ENCODE measurements around the gene PRRC2A. TPM values are rescaled to one million over a fixed set of nuclear protein-coding genes. Genes with fewer than 3 reads are reported as not detected.

The PRRC2A gene
- total RNA-seq, 2 experiments from 2014 or later = 257 to 278 TPM

DNA sequence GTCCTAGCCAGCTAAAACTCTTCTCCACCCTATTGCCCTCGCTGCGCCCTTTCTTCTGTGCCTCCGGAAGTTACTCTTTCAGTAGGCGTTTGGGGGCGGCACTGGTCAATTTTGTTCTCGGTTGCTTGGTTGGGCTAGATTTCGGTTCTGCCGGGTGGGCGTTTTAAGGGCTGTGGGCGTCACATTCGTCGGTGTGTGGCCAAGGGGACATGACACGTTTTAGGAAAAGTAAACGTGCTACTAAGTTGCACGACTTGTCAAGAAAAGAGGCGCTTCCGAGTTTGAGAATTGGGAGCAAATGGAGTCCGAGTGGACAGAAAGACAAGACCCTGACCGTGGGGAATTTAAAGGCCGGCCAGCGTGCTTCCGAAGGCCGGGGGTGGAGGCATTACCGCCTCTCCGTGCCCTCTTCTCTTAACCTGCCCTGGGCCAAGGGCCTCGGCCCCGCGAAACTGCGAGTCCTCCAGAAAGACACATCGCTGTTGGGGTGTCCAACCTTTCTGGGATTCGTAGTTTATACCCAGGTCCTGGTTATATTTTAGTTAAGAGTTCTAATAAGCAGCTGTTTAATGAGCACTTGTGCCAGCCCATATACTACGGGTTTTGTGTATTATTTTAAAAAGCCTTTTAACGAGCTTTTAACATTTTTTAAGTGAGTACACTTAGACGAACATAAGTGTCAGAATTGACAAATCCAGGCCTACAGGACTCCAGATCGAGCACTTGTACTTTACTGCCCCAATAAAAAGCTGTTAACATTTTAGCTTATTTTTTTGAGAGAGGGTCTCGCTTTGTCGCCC, 32.6 kb downstream of the PRRC2A start:
- Mint-ChIP-seq H3K36me3 (peaks cover 29% of the 10 kb centered on the region), H3K4me1 (peaks cover 46% of the 10 kb centered on the region), H3K9me3 (no peaks in the 10 kb centered on the region), H3K4me3 (peak overlapping the region; percentile 94), H3K27ac (peak overlapping the region; percentile 99), H3K27me3 (no peaks in the 10 kb centered on the region)
- ATAC-seq (ENCODE audit: low read depth) = peak; percentile 66
- POLR2A ChIA-PET = interaction anchor here (0.7 to 8.0 kb wide), 27 partner anchors 10 to 306 kb away, joined by 3 to 138 read pairs (median 5); partner anchors contain the start of genes ABHD16A, C6orf47, CSNK2B and DDX39B
- DNase-seq = no peak

DNA sequence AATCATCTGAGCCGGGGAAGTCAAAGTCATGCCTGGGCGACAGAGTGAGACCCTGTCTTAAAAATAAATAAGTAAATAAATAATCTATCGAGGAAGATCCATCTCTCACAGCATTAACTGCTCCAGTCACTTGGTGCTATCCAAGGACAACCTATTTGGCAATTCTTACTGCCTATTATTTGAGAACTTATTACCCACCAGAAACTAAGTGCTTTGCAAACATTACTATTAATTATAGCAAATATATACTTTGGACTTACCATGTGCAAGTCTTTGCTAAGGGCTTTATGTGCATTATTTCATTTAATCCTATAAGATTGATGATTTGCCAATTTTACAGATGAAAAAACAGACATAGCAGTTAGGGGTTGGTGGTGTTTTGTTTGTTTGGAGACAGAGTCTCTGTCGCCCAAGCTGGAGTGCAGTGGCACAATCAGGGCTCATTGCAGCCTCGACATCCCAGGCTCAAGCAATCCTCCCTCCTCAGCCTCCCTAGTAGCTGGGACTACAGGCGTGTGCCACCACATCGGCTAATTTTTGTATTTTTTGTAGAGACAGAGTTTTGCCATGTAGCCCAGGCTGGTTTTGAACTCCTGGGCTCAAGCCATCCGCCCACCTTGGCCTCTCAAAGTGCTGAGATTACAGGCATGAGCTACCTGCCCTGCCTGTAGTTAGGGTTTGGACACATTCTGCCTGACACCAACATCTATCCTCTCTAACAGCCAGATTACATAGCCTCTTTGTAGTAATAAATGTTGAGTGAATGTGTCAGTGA, 34.2 kb downstream of the PRRC2A start:
- Mint-ChIP-seq H3K36me3 (peaks cover 27% of the 10 kb centered on the region), H3K27ac (no peak overlapping the region), H3K4me1 (peaks cover 53% of the 10 kb centered on the region), H3K27me3 (no peaks in the 10 kb centered on the region), H3K4me3 (no peak overlapping the region), H3K9me3 (no peaks in the 10 kb centered on the region)
- POLR2A ChIA-PET = interaction anchor here (0.7 to 8.0 kb wide), 2 partner anchors 9 to 90 kb away, joined by 4 to 138 read pairs; partner anchors contain the start of genes C6orf47, CSNK2B and GPANK1
- DNase-seq = no peak
- ATAC-seq (ENCODE audit: low read depth) = no peak

DNA sequence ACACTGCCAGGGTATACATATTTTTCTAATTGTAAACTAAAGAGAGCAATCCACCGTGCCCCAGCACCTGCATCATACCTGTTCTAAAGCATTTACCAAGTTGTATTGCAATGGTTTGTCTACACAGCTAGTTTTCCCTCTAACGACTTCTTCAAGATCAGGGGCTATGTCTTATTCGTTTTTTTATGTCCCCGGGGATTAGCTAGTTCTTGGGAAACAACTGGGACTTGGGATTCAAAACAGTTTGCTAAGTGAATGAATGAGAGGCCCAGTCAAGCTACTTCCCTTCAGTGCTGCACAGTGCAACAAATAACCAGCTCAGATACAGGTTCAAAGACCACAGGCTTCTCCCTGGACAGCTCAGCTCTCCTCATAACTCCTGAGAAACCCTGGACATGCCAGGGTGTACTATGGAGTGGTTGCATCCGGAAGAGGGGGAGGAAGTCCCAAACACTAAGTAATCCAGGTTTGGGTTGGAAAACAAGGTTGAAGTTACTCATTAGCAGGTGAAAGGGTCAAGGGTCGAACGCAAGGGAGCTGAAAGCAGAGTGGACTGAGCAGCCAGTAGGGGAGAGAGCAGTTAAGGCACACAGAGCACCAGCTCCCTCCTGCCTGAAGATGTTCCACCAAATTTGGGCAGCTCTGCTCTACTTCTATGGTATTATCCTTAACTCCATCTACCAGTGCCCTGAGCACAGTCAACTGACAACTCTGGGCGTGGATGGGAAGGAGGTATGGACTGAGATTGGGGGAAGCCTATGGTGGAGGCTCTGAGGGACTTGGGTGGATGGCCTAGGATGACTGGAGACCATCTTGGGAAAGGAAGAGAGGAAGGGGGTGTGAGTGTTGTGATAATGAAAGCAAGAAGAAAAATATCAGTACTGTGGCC, 35.1 kb downstream of the PRRC2A start, which contains the start of gene APOM:
APOM (plus strand) TSS at position 546 of the 889 bp plus-strand sequence; CDS start at position 619, 73 bp downstream.
- Mint-ChIP-seq H3K36me3 (peaks cover 25% of the 10 kb centered on the region), H3K27me3 (no peaks in the 10 kb centered on the region), H3K27ac (peak within 1 kb of the TSS; percentile 57), H3K9me3 (no peaks in the 10 kb centered on the region), H3K4me3 (no peak within 1 kb of the TSS), H3K4me1 (peaks cover 49% of the 10 kb centered on the region)
- POLR2A ChIA-PET = interaction anchor here (0.6 to 8.0 kb wide), 2 partner anchors 8 to 81 kb away, joined by 3 to 138 read pairs; partner anchors contain the start of genes C6orf47, CLIC1, CSNK2B and GPANK1
- no peak for ATAC-seq (ENCODE audit: low read depth)
- DNase-seq = no peak

DNA sequence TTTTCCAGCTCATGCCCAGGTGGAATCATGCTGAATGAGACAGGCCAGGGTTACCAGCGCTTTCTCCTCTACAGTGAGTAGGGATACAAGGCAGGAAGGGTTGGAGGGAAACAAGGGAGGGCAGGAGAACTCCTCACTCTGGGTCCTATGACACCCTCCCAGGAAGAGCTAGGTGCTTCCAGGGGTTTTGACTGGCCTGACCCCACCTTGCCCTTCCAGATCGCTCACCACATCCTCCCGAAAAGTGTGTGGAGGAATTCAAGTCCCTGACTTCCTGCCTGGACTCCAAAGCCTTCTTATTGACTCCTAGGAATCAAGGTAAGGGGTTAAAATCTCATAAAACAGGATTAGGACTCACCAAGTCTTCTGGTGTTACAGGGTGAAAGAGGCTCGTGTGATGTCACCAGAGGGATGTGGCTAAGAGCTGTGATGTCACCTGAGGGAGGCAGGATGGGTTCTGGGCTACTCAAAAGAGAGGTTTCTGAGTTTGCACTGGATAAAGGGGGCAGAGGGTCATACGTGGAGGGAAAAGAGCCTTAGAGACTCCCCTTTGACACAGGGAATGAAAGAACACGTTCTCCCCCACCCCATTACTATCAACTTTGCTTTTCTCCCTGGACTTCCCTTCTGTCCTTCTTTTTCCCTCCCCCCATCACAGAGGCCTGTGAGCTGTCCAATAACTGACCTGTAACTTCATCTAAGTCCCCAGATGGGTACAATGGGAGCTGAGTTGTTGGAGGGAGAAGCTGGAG, 37.1 kb downstream of the PRRC2A start:
- Mint-ChIP-seq H3K27me3 (no peaks in the 10 kb centered on the region), H3K36me3 (peaks cover 29% of the 10 kb centered on the region), H3K4me3 (peak overlapping the region; percentile 92), H3K4me1 (peaks cover 50% of the 10 kb centered on the region), H3K9me3 (no peaks in the 10 kb centered on the region), H3K27ac (peak overlapping the region; percentile 89)
- DNase-seq = no peak
- ATAC-seq (ENCODE audit: low read depth) = no peak
- POLR2A ChIA-PET = interaction anchor here (0.5 to 1.1 kb wide), 2 partner anchors 46 to 80 kb away, joined by 3 read pairs; no protein-coding TSS in a partner anchor

DNA sequence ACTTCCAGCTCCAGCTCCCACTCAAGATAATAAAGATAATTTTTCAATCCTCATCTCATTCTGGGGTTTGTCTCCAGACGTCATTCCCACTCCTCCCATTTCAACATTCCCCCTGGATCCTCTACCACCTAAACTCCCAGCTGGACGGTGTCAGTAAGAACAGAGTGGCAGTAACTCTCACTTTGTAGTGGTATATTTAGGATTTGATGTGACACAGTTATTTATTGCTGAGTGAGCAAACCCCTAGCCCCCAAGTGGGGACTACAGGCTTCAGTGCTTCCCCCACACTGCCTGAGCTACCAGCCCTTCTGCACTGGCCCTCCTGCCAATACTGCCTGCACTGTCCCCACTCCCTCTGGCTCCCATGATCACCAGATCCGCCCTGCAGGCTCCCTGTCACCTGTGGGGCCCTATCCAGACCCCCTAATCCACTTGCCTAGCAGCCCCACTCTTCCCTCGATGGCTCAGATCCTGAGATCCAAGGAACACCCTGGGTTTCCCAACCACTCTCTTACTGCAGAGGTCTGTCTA, 37.7 kb downstream of the PRRC2A start:
- ATAC-seq (ENCODE audit: low read depth) (no peak), DNase-seq (no peak)
- no peaks in the 10 kb centered on the region for H3K9me3 Mint-ChIP-seq
- H3K27me3 Mint-ChIP-seq = no peaks in the 10 kb centered on the region
- H3K36me3 Mint-ChIP-seq = peaks cover 34% of the 10 kb centered on the region
- peak overlapping the region; percentile 89 for H3K27ac Mint-ChIP-seq
- peaks cover 51% of the 10 kb centered on the region for H3K4me1 Mint-ChIP-seq
- peak overlapping the region; percentile 92 for H3K4me3 Mint-ChIP-seq
- POLR2A ChIA-PET = interaction anchor here (0.5 to 2.0 kb wide), 4 partner anchors 36 to 129 kb away, joined by 3 to 9 read pairs (median 4); partner anchors contain the start of gene DDX39B

DNA sequence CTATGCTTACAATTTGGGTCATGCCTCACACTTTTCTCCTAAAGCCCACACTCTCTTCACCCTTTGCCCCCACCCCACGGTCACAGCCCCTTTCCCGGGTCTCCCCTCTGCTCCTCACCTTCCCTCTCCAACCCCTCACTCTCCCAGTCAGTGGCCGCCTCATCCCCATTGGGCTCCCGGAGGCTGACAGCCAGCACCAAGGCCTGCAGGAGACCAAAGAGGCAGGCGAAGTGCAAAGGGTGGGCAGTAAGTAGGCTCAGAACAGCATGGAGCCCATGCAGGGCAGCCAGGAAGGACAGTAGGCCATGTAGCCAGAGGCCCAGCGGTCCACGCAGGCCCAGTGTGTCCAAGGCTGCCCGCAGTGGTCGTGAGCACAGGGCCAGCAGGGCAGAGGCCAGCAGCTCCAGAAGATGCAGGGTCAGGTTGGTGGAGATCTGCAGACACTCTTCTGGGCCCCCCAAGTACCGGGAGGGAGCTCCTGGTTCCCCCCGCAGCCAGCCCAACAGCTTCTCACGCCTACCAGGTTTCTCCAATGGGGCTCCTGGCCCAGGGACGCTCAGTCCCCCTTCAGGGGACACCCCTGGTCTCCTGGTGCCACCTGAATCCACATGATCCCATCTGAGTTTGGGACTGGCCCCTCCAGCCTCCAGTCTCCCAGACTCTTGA, 38.6 kb downstream of the PRRC2A start:
- Mint-ChIP-seq H3K27ac (peak overlapping the region; percentile 89), H3K36me3 (peaks cover 41% of the 10 kb centered on the region), H3K27me3 (no peaks in the 10 kb centered on the region), H3K9me3 (no peaks in the 10 kb centered on the region), H3K4me1 (peaks cover 58% of the 10 kb centered on the region), H3K4me3 (peak overlapping the region; percentile 92)
- POLR2A ChIA-PET = interaction anchor here (0.6 to 2.7 kb wide), 8 partner anchors 13 to 1917 kb away, joined by 3 to 21 read pairs (median 4); partner anchors contain the start of gene DDX39B
- DNase-seq (no peak), ATAC-seq (ENCODE audit: low read depth) (no peak)

DNA sequence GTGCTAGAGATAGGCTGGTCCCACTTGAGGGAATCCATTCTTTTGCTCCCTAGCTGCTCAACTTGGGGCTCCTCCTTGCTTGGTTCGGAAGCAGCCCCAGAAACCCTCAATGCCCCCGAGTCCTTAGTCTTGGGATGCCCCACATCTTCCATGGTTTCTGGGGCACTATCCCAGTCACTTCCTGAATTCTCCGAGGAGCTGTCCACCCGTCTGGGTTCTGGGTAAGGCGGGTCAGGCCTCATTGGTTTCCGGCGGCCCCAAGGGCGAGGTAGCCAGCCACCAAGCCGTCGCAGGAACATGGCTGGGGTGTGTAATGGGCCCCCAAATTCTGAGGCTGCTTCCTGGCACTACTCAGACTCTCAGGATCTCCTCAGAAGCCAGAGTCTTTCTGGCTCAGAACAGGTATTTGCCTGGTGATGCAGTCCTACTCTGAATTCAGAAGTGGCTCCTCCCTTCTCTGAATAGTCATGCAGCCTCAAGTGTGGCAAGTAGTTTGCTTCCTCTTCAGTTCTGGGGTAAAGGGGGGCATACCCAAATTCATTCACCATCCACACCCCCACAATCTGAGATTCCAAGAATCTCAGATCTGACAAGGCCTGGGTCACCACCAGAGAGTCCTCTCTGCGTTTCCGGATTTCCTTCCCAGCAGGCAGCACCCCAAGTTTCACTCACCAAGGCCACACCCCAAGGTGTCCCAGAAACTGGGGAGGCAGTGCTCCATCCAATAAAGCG, 39.3 kb downstream of the PRRC2A start:
- peaks cover 61% of the 10 kb centered on the region for H3K4me1 Mint-ChIP-seq
- H3K27ac Mint-ChIP-seq = peak overlapping the region; percentile 89
- DNase-seq (no peak), ATAC-seq (ENCODE audit: low read depth) (peak; percentile 53)
- POLR2A ChIA-PET = interaction anchor here (1.0 to 7.0 kb wide), 11 partner anchors 7 to 242 kb away, joined by 3 to 138 read pairs (median 4); partner anchors contain the start of genes ABHD16A, APOM, BAG6 and CLIC1
- peak overlapping the region; percentile 92 for H3K4me3 Mint-ChIP-seq
- no peaks in the 10 kb centered on the region for H3K9me3 Mint-ChIP-seq
- H3K27me3 Mint-ChIP-seq = no peaks in the 10 kb centered on the region
- peaks cover 46% of the 10 kb centered on the region for H3K36me3 Mint-ChIP-seq

DNA sequence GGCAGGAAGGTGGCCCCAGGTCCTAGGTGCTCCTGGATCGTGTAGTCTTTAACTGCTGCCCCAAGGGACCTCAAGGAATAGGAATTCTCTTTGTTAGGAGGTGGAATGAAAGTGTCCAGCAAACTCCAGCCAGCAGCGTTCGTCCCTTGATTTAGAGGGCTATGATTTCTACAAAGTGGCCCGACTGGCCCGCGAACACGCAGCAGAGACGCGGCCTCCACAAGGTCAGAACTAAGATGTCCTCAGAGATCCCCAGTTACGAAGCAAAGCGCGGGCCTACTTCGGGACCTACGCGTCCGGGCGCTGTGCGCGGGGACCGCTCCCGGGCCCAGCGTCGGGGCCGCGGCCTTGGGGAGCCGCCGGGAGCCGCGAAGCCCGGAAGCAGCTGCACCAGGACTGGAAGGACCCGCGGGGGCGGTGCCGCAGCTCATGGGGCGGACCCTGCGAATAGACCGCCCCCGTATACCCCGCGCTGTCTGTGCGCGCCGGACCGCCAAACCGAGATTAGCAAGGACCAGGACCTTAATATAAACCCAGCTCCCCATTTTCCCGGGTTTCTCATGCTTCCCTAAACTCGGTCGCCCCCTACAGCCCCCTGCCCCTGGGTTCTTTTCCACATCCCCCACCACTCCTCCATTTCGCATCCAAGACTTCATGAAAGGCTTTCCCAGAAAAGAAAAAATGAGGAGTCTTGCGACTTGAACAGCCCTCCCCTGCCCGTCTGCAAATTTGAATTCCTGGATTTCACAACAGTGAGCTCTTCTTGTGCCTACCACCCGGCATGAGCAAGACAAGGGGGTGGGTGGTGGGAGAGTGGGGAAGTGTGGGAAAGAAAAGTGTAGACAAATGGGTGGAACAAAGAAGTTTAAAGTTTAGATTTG, 40.1 kb downstream of the PRRC2A start, which contains the start of gene C6orf47:
C6orf47 (minus strand) TSS at position 398 of the 881 bp plus-strand sequence. CDS start 831 bp downstream, outside the sequence.
- DNase-seq = peak; percentile 88
- H3K4me3 Mint-ChIP-seq = peak within 1 kb of the TSS; percentile 92
- peak within 1 kb of the TSS; percentile 89 for H3K27ac Mint-ChIP-seq
- no peaks in the 10 kb centered on the region for H3K9me3 Mint-ChIP-seq
- H3K27me3 Mint-ChIP-seq = no peaks in the 10 kb centered on the region
- ATAC-seq (ENCODE audit: low read depth) = peak; percentile 69
- peaks cover 56% of the 10 kb centered on the region for H3K4me1 Mint-ChIP-seq
- H3K36me3 Mint-ChIP-seq = peaks cover 44% of the 10 kb centered on the region
- POLR2A ChIA-PET = interaction anchor here (0.6 to 7.0 kb wide), 13 partner anchors 8 to 242 kb away, joined by 3 to 138 read pairs (median 4); partner anchors contain the start of genes ABHD16A, APOM, BAG6 and CLIC1

DNA sequence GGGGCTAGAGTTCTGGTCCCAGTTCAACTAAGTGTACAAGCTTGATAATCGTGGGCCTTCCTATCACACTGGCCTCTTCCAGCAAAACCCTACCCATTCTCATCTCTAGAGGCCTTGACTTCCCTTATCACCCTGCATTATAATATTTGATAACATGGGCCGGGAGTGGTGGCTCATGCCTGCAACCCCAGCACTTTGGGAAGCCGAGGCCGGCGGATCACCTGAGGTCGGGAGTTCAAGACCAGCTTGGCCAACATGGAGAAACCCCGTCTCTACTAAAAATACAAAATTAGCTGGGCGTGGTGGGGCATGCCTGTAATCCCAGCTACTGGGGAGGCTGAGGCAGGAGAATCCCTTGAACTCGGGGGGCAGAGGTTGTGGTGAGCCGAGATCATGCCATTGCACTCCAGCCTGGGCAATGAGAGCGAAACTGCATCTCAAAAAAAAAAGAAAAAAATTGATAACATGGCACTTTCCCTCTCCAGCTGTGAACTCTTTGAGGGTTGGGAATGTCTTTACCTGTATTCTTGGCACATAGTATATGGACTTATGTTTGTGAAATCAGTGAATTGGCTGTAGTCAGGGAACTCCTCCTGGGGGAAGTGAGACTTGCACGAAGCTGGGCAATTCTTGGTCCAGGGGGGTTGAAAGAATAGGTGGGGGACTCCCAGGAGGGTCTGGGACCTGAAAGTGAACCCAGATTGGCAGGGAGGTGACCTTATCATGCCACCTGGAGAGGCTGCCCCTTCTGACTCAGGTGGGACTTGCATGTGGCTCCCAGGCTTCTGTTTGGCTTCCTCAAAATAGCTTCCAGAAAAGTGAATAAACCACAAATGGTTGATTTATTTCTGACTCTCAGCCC, 41.0 kb downstream of the PRRC2A start:
- peak overlapping the region; percentile 79 for H3K27ac Mint-ChIP-seq
- ATAC-seq (ENCODE audit: low read depth) = no peak
- peaks cover 48% of the 10 kb centered on the region for H3K36me3 Mint-ChIP-seq
- H3K9me3 Mint-ChIP-seq = no peaks in the 10 kb centered on the region
- no peak for DNase-seq
- POLR2A ChIA-PET = interaction anchor here (0.6 to 7.0 kb wide), 13 partner anchors 8 to 241 kb away, joined by 3 to 138 read pairs (median 4); partner anchors contain the start of genes ABHD16A, APOM, BAG6 and CLIC1
- H3K4me1 Mint-ChIP-seq = peaks cover 52% of the 10 kb centered on the region
- H3K27me3 Mint-ChIP-seq = no peaks in the 10 kb centered on the region
- peak overlapping the region; percentile 92 for H3K4me3 Mint-ChIP-seq
